ENCODE data around the gene HIVEP3. TPM values are rescaled to one million over a fixed set of nuclear protein-coding genes. Genes with fewer than 3 reads are reported as not detected.

HIVEP3 gene
- total RNA-seq, 1 donor: 1.8 TPM

DNA sequence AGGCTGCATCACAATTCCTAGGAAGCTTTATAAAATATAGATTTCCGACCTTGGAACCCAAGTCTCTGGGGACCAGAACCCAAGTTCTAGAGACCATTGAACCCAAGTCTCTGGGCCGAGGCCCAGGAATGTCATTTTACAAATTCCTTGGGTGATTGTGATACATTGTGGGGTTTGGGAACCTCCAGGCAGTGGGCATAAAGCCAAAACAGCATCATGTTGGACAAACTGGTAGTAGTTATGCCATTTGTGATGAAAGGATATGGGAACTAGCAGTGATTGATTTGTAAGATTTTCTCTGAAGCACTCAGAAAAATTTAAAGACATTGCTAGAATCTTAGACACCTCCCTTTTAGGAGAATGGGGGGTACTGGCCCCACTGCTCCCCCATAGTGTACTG lies 160.2 kb downstream of the HIVEP3 start:
- Histone ChIP-seq H3K27ac (ENCODE audit: low read depth, low read length) (peak overlapping the region; percentile 81), H3K4me2 (ENCODE audit: insufficient read depth, low read length) (peak overlapping the region; percentile 43)
- DNase-seq (ENCODE audit: insufficient read length, low spot score, missing footprints): no peak

GRCh38 chr1:41754540-41754939 lies 164.2 kb downstream of the HIVEP3 start:
- Histone ChIP-seq H2AFZ (ENCODE audit: low read length) (no peak overlapping the region), H3K4me2 (ENCODE audit: insufficient read depth, low read length) (no peak overlapping the region), H3K36me3 (ENCODE audit: insufficient read depth, low read length) (no peaks in the 10 kb centered on the region), H3K9me3 (ENCODE audit: low read depth, low read length) (no peaks in the 10 kb centered on the region), H3K4me3 (ENCODE audit: insufficient read depth, low read length) (no peak overlapping the region), H3K4me1 (ENCODE audit: insufficient read depth, low read length) (peaks cover 38% of the 10 kb centered on the region), H3K27me3 (ENCODE audit: insufficient read depth, low read length) (no peaks in the 10 kb centered on the region), H3K79me2 (ENCODE audit: insufficient read depth, low read length) (no peaks in the 10 kb centered on the region), H3K27ac (ENCODE audit: low read depth, low read length) (no peak overlapping the region), H4K20me1 (ENCODE audit: insufficient read depth, low read length) (no peaks in the 10 kb centered on the region)
- TF ChIP-seq, protein P1, sequence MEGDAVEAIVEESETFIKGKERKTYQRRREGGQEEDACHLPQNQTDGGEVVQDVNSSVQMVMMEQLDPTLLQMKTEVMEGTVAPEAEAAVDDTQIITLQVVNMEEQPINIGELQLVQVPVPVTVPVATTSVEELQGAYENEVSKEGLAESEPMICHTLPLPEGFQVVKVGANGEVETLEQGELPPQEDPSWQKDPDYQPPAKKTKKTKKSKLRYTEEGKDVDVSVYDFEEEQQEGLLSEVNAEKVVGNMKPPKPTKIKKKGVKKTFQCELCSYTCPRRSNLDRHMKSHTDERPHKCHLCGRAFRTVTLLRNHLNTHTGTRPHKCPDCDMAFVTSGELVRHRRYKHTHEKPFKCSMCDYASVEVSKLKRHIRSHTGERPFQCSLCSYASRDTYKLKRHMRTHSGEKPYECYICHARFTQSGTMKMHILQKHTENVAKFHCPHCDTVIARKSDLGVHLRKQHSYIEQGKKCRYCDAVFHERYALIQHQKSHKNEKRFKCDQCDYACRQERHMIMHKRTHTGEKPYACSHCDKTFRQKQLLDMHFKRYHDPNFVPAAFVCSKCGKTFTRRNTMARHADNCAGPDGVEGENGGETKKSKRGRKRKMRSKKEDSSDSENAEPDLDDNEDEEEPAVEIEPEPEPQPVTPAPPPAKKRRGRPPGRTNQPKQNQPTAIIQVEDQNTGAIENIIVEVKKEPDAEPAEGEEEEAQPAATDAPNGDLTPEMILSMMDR (IDR thresholded peaks at IDR 0.05; ENCODE audit: extremely low read depth, low read depth, low read length): no peak
- no peak for DNase-seq (ENCODE audit: insufficient read length, low spot score, missing footprints)

More for the DNA sequence above, 160.2 kb downstream of the HIVEP3 start:
- Histone ChIP-seq H3K36me3 (ENCODE audit: insufficient read depth, low read length) (no peaks in the 10 kb centered on the region), H4K20me1 (ENCODE audit: insufficient read depth, low read length) (no peaks in the 10 kb centered on the region), H3K79me2 (ENCODE audit: insufficient read depth, low read length) (no peaks in the 10 kb centered on the region), H3K9me3 (ENCODE audit: low read depth, low read length) (no peaks in the 10 kb centered on the region), H3K4me1 (ENCODE audit: insufficient read depth, low read length) (peaks cover 16% of the 10 kb centered on the region), H2AFZ (ENCODE audit: low read length) (no peak overlapping the region), H3K4me3 (ENCODE audit: insufficient read depth, low read length) (no peak overlapping the region), H3K27me3 (ENCODE audit: insufficient read depth, low read length) (no peaks in the 10 kb centered on the region)
- TF ChIP-seq, protein P1 (IDR thresholded peaks at IDR 0.05; ENCODE audit: extremely low read depth, low read depth, low read length): no peak

- Histone ChIP-seq H3K79me2 (ENCODE audit: insufficient read depth, low read length) (no peaks in the 10 kb centered on the region), H3K27ac (ENCODE audit: low read depth, low read length) (peak overlapping the region; percentile 75), H2AFZ (ENCODE audit: low read length) (no peak overlapping the region), H3K27me3 (ENCODE audit: insufficient read depth, low read length) (no peaks in the 10 kb centered on the region), H3K36me3 (ENCODE audit: insufficient read depth, low read length) (no peaks in the 10 kb centered on the region), H3K9me3 (ENCODE audit: low read depth, low read length) (no peaks in the 10 kb centered on the region), H3K4me3 (ENCODE audit: insufficient read depth, low read length) (no peak overlapping the region), H3K4me1 (ENCODE audit: insufficient read depth, low read length) (peaks cover 23% of the 10 kb centered on the region), H3K4me2 (ENCODE audit: insufficient read depth, low read length) (no peak overlapping the region), H4K20me1 (ENCODE audit: insufficient read depth, low read length) (no peaks in the 10 kb centered on the region)
- TF ChIP-seq, protein P1 (IDR thresholded peaks at IDR 0.05; ENCODE audit: extremely low read depth, low read depth, low read length): no peak
- DNase-seq (ENCODE audit: insufficient read length, low spot score, missing footprints): no peak
Measured at GRCh38 chr1:41752514-41753170, 166.1 kb downstream of the HIVEP3 start.

DNA sequence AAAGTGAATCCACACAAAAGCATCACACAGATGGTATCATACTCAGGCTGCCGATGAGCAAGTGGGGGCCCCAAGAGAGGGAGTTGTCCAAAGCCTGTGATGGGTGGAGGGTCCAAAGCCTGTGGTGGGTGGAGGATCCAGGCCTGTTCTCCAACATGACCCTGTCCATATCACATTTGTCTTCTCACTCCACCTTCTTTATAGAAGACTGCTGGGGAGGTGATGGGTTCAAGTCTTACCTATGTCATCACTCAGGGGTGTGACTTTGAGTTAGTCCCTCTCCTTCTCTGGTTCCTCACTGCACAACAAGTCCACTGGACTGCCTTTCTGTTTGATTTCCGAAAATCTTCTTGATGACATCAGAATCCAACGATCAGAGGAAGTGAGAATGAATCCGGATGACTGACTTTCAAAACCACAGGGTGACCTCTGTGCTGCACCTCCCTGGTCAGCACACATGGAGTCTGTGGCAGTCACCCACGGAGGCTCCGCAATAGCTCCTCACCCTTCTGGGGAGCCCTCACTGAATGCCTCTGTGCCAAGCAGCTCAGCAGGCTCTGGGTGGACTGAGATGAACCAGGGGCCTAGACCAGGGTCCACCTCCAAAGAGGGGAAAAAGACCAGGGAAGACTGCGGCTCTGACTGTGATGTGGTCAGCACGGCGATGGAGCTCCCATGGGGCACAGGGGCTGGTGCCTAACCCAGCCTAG lies 166.8 kb downstream of the HIVEP3 start:
- H3K9me3 ChIP-seq (ENCODE audit: low read depth, low read length): no peaks in the 10 kb centered on the region
- no peak overlapping the region for H3K4me3 ChIP-seq (ENCODE audit: insufficient read depth, low read length)
- no peaks in the 10 kb centered on the region for H3K36me3 ChIP-seq (ENCODE audit: insufficient read depth, low read length)
- no peaks in the 10 kb centered on the region for H4K20me1 ChIP-seq (ENCODE audit: insufficient read depth, low read length)
- H2AFZ ChIP-seq (ENCODE audit: low read length): no peak overlapping the region
- peak; percentile 92 for DNase-seq (ENCODE audit: insufficient read length, low spot score, missing footprints)
- peaks cover 23% of the 10 kb centered on the region for H3K4me1 ChIP-seq (ENCODE audit: insufficient read depth, low read length)
- no peaks in the 10 kb centered on the region for H3K27me3 ChIP-seq (ENCODE audit: insufficient read depth, low read length)
- no peaks in the 10 kb centered on the region for H3K79me2 ChIP-seq (ENCODE audit: insufficient read depth, low read length)
- TF ChIP-seq, protein P1 (IDR thresholded peaks at IDR 0.05; ENCODE audit: extremely low read depth, low read depth, low read length): no peak
- no peak overlapping the region for H3K4me2 ChIP-seq (ENCODE audit: insufficient read depth, low read length)
- peak overlapping the region; percentile 75 for H3K27ac ChIP-seq (ENCODE audit: low read depth, low read length)

Data from osteoblast (primary cell).